MM.1S (cell line): ENCODE measurements around the gene DIP2C.

Experiments used
- CTCF ChIP-seq: fragments of 300-600 bp; sonication (generic); IDR thresholded peaks from 2 replicates; pipeline ENCODE4 v1.5.1; 2016; ENCODE audit warnings: antibody characterized with exemption, low read length, mixed read lengths
- EZH2phosphoT487 ChIP-seq: fragments of 300-600 bp; sonication (generic); IDR thresholded peaks from 2 replicates; pipeline ENCODE4 v1.6.1; 2018; ENCODE audit warnings: antibody characterized with exemption, low read length

- TF ChIP-seq CTCF (no peak), EZH2phosphoT487 (no peak)
These were observed 125.6 kb downstream of the DIP2C start for GRCh38 chr10:563827-564226.
